ENCODE data around the gene ASCC1. TPM values are rescaled to one million over a fixed set of nuclear protein-coding genes. Genes with fewer than 3 reads are reported as not detected.

The ASCC1 gene
- total RNA-seq, 8 experiments from 2014 or later = 28.1 to 51.0 (median 37.3) TPM

DNA sequence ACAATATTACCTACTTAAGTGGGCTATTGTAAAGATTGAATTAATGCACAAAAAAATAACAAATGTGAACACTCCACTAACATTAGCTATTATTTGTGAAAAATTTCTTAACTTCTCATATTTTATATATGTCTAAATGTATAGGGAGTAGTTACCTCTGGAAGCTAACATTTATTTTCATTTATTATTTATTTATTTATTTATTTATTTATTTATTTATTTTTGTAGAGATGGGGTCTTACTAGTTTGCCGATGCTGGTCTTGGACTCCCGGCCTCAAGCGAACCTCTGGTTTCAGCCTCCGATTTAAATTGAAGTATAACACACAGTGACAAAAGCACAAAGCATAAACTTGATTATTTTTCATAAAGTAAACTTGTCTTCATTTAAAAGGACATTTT lies 122.6 kb downstream of the ASCC1 start:
- in situ Hi-C loops (cut with MboI; ENCODE audit: low pct_unique_long_range_greater_than_20kb in 2 of 9, low sequenced_read_pairs in 9 of 9, unreplicated experiment in 9 of 9) = no loop called here
- Histone ChIP-seq H3K4me3 (no peak overlapping the region), H3K4me1 (replicated peaks in 1 of 2) (peaks cover 22 to 25% of the 10 kb centered on the region in 2 donors), H3K27ac (no peak overlapping the region)
- WGBS, 10 experiments = 74 to 100% (median 89%) methylated on average over 2 to 4 of the region's 4 CpGs; no CpG with 5 or more reads in 1 of the 10 experiments
- ATAC-seq (replicated peaks in 6 of 8) = no peak

DNA sequence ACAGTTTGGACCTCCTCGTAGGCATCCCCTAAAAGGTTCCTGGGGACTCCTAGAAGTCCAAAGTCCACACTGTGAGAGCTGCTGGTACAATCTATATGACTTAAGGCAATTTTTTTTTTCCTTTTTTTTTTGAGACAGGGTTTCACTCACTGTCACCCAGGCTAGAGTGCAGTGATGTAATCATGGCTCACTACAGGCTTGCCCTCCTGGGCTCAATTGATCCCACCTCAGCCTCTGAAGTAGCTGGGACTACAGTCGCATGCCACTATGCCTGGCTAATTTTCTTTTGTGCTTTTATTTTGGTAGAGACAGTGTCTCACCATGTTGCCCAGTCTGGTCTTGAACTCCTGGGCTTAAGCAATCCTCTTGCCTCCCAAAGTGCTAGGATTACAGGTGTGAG lies 123.1 kb downstream of the ASCC1 start:
- Histone ChIP-seq H3K27ac (no peak overlapping the region), H3K4me1 (replicated peaks in 1 of 2) (peaks cover 24 to 25% of the 10 kb centered on the region in 2 donors), H3K4me3 (no peak overlapping the region)
- in situ Hi-C loops (cut with MboI; ENCODE audit: low pct_unique_long_range_greater_than_20kb in 2 of 9, low sequenced_read_pairs in 9 of 9, unreplicated experiment in 9 of 9) = no loop called here
- ATAC-seq (replicated peaks in 6 of 8) = peak in 5 of 8 experiments; percentile 18 to 62 (median 39)
- 67 to 100% (median 80%) methylated on average over 1 to 2 of the region's 2 CpGs; no CpG with 5 or more reads in 3 of the 10 experiments for WGBS, 10 experiments

DNA sequence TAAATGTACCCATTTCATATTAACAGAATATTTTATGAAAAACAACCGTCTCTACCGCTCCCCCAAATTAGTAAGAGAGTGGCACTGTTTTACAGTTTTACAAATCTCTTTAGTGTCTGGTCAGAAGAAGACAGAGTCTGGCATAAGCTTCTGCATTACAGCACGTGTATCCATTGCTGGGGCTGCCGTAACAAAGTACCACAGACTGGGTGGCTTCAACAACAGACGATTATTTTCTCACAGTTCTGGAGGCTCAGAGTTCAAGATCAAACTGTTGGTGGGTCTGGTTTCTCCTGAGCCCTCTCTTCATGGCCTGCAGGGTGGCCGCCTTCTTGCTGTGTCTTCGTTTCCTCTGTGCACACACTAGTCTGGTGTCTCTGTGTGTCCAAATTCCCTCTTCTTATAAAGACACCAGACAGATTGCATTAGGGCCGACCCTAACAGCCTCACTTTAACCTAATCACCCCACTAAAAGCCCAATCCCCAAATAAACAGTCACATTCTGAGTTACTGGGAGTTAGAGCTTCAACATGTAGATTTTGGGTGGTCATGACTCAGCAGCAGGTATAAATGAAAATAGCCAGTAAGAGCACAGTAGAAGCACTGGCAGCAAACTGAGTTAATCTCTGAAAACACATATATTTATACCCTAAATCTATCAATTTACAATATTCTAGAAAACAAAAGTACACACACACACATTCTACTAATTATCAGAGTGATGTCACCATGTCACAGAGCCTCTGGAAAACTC lies 123.7 kb downstream of the ASCC1 start:
- in situ Hi-C loops (cut with MboI; ENCODE audit: low pct_unique_long_range_greater_than_20kb in 2 of 9, low sequenced_read_pairs in 9 of 9, unreplicated experiment in 9 of 9) = no loop called here
- no peak overlapping the region for H3K27ac ChIP-seq
- 40 to 100% (median 94%) methylated on average over 1 to 7 of the region's 8 CpGs; no CpG with 5 or more reads in 1 of the 10 experiments for WGBS, 10 experiments
- peaks cover 25 to 29% of the 10 kb centered on the region in 2 donors for H3K4me1 ChIP-seq (replicated peaks in 1 of 2)
- ATAC-seq (replicated peaks in 6 of 8) = no peak
- H3K4me3 ChIP-seq = no peak overlapping the region

DNA sequence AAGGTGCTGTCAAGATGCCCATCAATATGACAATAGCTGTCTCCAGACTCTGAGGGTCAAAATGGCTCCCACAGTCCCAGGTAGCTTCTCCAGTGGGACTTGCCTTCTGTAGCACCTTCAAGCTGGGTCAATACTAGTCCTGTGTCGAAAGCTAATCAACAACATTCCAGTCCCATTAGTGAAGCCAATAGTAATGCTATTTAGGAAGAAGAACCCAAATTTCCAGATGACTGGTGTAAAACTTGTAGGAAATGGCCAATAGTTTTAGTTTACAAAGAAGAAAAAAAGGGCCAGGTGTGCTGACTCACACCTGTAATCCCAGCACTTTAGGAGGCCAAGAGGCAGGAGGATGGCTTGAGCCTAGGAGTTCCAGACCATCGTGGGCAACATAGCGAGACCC lies 125.8 kb downstream of the ASCC1 start:
- in situ Hi-C loops (cut with MboI; ENCODE audit: low pct_unique_long_range_greater_than_20kb in 2 of 9, low sequenced_read_pairs in 9 of 9, unreplicated experiment in 9 of 9) = no loop called here
- 87 to 100% (median 100%) methylated on average over 1 to 3 of the region's 3 CpGs; no CpG with 5 or more reads in 4 of the 10 experiments for WGBS, 10 experiments
- no peak overlapping the region for H3K27ac ChIP-seq

DNA sequence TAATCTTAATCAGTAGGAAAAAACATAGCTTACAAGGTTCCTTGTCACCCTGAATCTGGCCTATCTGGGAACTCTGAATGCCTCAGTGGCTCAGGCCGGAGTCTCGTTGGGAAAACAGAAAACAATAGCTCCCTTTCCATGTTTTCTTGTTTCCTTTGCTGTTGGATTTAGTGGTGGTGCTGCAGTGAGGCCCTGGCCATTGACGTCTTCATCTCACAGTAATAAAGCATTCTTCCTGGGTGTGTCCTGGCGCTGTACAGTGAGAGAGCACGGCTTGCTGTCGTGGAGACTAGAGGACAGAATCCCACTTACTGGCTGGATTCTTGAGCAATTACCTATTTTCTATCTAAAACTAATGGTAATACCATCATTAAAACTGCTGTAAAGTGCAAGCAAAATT lies 126.5 kb downstream of the ASCC1 start:
- in situ Hi-C loops (cut with MboI; ENCODE audit: low pct_unique_long_range_greater_than_20kb in 2 of 9, low sequenced_read_pairs in 9 of 9, unreplicated experiment in 9 of 9) = no loop called here
- WGBS, 10 experiments = 40 to 68% (median 62%) methylated on average over 1 to 6 of the region's 6 CpGs; no CpG with 5 or more reads in 2 of the 10 experiments
- peak in 3 of 8 experiments; percentile 36 to 51 (median 43) for ATAC-seq (replicated peaks in 6 of 8)

More for the DNA sequence above, 125.8 kb downstream of the ASCC1 start:
- no peak for ATAC-seq (replicated peaks in 6 of 8)
- H3K4me1 ChIP-seq (replicated peaks in 1 of 2) = peaks cover 26 to 32% of the 10 kb centered on the region in 2 donors
- no peak overlapping the region for H3K4me3 ChIP-seq

DNA sequence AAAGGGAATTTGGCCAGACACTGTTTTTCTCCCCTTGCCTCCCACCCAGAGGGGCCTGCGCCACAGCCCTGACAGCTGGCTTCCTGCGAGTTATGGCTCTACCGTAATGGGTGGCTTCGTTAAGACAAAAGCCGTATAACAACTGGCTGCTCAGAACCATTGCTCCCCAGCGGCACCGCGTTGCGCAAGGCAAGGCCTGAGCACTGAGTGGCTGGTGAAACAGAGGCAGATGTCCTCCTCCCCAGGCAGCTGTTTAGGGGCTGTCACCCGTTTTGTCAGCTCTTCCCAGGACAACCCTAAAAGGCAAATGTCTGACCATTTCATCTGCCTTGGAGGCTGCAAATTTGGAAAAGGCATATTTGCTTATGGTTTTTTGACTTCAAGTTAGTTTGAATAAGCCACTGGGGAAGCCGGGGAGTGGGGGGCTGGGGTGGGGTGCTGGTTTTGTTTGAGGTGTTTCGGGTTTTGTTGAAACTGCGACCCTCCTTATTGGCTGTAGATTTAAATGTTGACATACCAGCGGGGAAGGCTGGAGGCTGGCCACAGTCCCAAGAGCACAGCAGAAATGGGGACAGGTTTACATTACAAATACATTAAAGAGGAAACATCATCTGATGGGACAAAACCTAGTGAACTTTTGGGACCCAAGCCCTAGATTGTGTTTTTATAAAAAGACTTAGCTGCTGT lies 127.0 kb downstream of the ASCC1 start:
- peaks cover 26 to 32% of the 10 kb centered on the region in 2 donors for H3K4me1 ChIP-seq (replicated peaks in 1 of 2)
- peak; percentile 14 to 84 (median 51) for ATAC-seq (replicated peaks in 6 of 8)
- WGBS, 10 experiments = 17 to 100% (median 27%) methylated on average over 1 to 8 of the region's 14 CpGs; no CpG with 5 or more reads in 2 of the 10 experiments
- H3K27ac ChIP-seq = peak overlapping the region in 1 of 2 donors; percentile 62
- peak overlapping the region; percentile 33 to 66 (median 39) for H3K4me3 ChIP-seq
- in situ Hi-C loops (cut with MboI; ENCODE audit: low pct_unique_long_range_greater_than_20kb in 2 of 9, low sequenced_read_pairs in 9 of 9, unreplicated experiment in 9 of 9) = no loop called here

More for the DNA sequence above, 126.5 kb downstream of the ASCC1 start:
- Histone ChIP-seq H3K4me1 (replicated peaks in 1 of 2) (peaks cover 26 to 32% of the 10 kb centered on the region in 2 donors), H3K27ac (peak overlapping the region in 1 of 2 donors; percentile 62), H3K4me3 (no peak overlapping the region)

DNA sequence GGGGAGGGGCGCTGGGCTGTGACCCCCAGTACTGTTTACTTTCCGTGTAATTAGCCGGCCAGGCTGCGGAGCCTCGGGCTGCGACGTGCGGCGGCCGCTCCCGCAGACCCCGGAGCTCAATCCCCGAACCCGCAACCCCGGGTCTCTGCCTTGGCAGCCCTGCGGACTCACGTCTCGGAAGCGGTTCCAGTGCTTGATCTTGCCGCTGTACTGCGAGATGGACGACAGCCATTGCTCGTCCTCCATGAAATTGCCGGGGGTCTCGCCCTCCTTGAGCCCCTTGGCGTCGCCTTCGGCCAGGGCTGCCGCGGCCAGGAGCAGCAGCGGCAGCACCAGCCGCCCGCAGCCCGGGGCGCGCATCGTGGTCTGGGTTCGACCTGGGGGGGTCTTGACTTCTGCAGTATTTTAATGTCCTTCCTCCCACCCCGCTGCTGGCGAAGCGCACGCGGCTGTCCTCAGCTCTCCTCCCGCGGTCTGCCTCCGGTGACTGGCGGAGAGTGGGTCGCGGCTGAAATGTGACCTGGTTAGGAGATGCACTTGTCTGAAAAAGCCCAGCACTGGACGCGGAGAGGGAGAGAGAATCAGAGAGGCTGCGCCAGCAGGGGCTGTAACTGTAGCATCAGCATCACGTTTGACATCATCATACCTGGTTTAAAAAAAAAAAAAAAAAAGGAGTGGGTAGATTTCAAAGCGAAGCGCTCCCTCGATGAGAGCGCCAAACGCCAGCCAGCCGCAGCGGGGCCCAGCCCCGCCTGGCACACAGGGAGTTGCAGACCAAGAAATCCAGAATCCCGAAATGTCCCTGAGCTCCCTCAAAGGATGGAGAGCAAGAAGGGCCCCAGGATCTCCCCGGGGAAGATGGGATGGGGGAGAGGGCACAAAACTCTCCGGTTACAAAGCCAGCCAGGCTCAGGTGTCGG lies 127.8 kb downstream of the ASCC1 start, which contains the start of gene SPOCK2:
Gene SPOCK2, minus strand, starts transcription at position 583 of the 920 bp plus-strand sequence. Its CDS starts 223 bp downstream, at position 360.
- WGBS, 10 experiments = 6 to 20% (median 12%) methylated on average over 5 to 23 of the region's 65 CpGs; no CpG with 5 or more reads in 2 of the 10 experiments
- H3K4me3 ChIP-seq = peak within 1 kb of the TSS; percentile 33 to 66 (median 39)
- in situ Hi-C loops (cut with MboI; ENCODE audit: low pct_unique_long_range_greater_than_20kb in 2 of 9, low sequenced_read_pairs in 9 of 9, unreplicated experiment in 9 of 9) = no loop called here
- peak; percentile 42 to 65 (median 60) for ATAC-seq (replicated peaks in 6 of 8)
- peaks cover 26 to 32% of the 10 kb centered on the region in 2 donors for H3K4me1 ChIP-seq (replicated peaks in 1 of 2)
- peak within 1 kb of the TSS in 1 of 2 donors; percentile 62 for H3K27ac ChIP-seq

DNA sequence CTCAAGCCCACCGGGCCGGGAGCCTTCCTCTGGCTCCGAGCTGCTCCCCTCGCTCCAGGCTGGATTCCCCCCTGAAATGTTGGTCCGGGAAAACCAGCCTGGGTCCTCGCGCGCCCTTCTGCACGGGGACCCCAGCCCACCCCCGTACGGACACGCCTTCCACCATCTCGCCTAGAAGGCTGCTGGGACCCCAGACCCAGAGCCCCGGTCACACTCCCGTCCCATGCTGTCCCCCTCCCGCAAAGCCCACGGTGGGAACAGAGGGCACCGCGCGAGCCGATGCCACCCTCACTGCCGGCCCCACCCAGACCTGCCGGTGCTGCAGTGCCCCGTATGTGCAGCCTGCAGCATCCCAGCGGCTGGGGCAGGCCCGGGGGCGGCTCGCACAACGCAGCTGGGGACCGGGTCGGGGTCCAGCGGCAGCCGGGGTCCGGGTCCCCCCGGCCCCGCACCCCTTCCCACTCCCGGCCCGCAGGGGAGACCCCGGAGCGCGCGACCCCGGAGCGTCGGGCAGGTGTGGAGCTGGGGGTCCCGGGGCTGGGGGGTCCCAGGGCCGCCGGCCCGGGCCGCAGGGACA lies 128.6 kb downstream of the ASCC1 start:
- in situ Hi-C loops (cut with MboI; ENCODE audit: low pct_unique_long_range_greater_than_20kb in 2 of 9, low sequenced_read_pairs in 9 of 9, unreplicated experiment in 9 of 9) = no loop called here
- peak in 6 of 8 experiments; percentile 32 to 52 (median 42) for ATAC-seq (replicated peaks in 6 of 8)
- H3K27ac ChIP-seq = no peak overlapping the region

DNA sequence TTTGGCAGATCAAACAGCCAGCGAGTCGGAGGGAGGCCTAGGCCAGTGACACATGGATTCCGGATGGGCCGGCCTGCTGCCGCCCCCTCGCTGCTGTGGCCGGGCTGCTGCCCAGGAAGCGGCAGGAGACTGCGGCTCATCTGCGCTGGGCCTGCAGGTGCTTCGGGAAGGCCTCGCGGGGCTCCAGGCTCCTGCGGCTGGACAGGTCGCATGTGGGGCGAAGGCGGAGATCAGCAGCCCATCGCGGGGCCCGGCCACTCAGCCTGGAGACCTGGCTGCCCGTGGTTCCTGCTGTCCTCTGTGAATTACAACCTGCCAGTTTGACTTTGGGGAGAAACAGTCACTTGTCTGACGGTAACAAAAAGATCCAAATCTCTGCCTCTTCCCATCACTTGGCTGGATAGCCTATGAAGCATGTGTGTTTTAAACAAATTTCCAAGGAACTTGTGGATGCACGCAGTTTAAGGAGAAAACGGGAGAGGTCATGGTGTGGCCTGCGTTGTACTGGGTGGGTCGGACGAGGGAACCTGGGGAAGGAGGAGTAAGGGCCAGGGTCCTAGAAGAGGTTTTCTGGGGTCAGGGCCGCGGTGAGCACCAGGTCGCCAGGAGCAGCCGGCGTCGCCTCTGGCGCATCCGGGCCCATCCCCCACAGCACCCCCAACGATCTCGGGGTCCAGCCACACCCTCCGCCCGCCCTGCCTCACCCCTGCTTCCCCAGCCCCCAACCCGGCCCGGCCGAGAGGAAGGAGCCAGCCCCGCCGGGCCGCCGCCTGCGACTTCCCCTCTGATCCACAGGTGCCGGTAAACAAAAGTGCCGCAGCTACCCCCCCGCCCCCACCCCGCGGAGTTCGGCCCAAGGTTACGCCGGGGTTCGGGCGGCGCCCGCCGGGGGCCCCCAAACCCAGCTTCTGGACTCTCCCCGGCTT lies 129.3 kb downstream of the ASCC1 start:
- H3K27ac ChIP-seq = no peak overlapping the region
- in situ Hi-C loops (cut with MboI; ENCODE audit: low pct_unique_long_range_greater_than_20kb in 2 of 9, low sequenced_read_pairs in 9 of 9, unreplicated experiment in 9 of 9) = no loop called here
- peak in 5 of 8 experiments; percentile 21 to 36 (median 27) for ATAC-seq (replicated peaks in 6 of 8)
- peaks cover 26 to 32% of the 10 kb centered on the region in 2 donors for H3K4me1 ChIP-seq (replicated peaks in 1 of 2)
- peak overlapping the region; percentile 33 to 66 (median 39) for H3K4me3 ChIP-seq
- WGBS, 10 experiments = 36 to 100% (median 58%) methylated on average over 1 to 13 of the region's 61 CpGs; no CpG with 5 or more reads in 4 of the 10 experiments

More for the DNA sequence above, 128.6 kb downstream of the ASCC1 start:
- Histone ChIP-seq H3K4me1 (replicated peaks in 1 of 2) (peaks cover 26 to 32% of the 10 kb centered on the region in 2 donors), H3K4me3 (peak overlapping the region; percentile 33 to 66 (median 39))
- WGBS, 10 experiments = no CpG with 5 or more reads among the region's 50 CpGs

DNA sequence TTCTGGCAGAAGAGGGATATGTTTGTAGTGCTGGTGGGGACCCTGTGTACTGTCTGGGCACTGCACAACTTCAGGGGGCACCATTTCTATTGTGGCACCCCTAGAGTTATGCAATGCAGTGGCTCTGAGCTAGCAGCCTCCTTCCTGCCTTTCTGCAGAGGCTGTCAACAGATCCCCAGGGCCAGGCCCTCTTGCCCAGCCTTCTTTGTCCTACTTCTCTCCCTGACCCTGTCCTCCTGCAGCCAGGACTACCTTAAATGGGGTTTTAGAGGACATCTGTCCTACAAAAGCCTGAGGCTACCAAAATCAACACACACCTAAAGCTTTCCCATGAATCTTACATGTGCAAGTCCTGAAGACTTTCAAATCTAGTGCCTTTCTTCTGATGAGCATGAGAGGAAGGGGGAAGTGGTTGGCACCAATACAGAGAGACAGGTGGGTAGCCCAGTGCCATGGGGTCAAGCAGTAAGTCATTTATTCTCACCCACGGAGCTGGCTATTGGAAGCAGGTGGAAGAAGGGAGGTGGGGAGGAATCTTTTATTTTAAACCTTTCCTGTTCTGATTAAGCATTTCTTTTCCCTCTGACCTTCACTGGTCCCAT lies 130.1 kb downstream of the ASCC1 start:
- peak overlapping the region in 2 of 5 donors; percentile 51 to 66 for H3K4me3 ChIP-seq
- ATAC-seq (replicated peaks in 6 of 8) = no peak
- 33 to 67% (median 45%) methylated on average over 1 of the region's 1 CpG; no CpG with 5 or more reads in 6 of the 10 experiments for WGBS, 10 experiments
- in situ Hi-C loops (cut with MboI; ENCODE audit: low pct_unique_long_range_greater_than_20kb in 2 of 9, low sequenced_read_pairs in 9 of 9, unreplicated experiment in 9 of 9) = no loop called here
- H3K4me1 ChIP-seq (replicated peaks in 1 of 2) = peaks cover 26 to 32% of the 10 kb centered on the region in 2 donors
- no peak overlapping the region for H3K27ac ChIP-seq

DNA sequence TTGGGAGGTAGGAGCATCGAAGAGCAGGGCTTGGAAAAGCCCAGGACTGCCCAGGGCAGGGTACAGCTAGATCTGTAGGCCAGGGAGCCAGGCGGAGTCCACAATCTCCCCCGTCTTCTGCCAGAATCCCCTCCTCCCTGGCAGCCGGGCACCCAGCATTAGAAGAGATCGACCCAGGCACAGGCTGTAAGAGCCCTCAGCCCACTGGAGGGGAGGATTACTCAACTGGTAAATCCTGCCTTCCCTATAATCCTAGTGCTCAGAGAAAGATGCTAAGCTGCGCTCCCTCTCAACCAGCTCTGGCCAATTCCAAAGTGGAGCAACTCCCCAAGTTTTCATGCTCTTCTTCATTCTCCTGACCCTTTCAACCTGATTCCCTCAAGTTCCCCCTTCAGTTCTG lies 130.9 kb downstream of the ASCC1 start:
- Histone ChIP-seq H3K4me1 (replicated peaks in 1 of 2) (peaks cover 26 to 32% of the 10 kb centered on the region in 2 donors), H3K27ac (no peak overlapping the region), H3K4me3 (no peak overlapping the region)
- ATAC-seq (replicated peaks in 6 of 8) = no peak
- 0 to 100% (median 87%) methylated on average over 1 to 3 of the region's 6 CpGs; no CpG with 5 or more reads in 5 of the 10 experiments for WGBS, 10 experiments
- in situ Hi-C loops (cut with MboI; ENCODE audit: low pct_unique_long_range_greater_than_20kb in 2 of 9, low sequenced_read_pairs in 9 of 9, unreplicated experiment in 9 of 9) = no loop called here
